GM13976 (cell line): Measurements from ENCODE around the gene SLC38A8.

Source experiments
- DNase-seq: peaks from one replicate; pipeline ENCODE4 v3.0.0; 2012; ENCODE audit warnings: low spot score
- CTCF ChIP-seq: IDR thresholded peaks from 2 replicates; pipeline ENCODE4 v1.5.1; 2012; ENCODE audit warnings: borderline replicate concordance, mild to moderate bottlenecking; ENCODE audit not compliant: insufficient read depth; ENCODE audit errors: extremely low read depth, missing control alignments, control extremely low read depth
- in situ Hi-C: fragments of 300-500 bp; cut with MboI; formaldehyde crosslinking; loops from one replicate; pipeline ENCODE4 v1.12.0; 2022; ENCODE audit warnings: low sequenced_read_pairs, mixed read lengths, inconsistent platforms; ENCODE audit not compliant: unreplicated experiment

The SLC38A8 gene

DNA sequence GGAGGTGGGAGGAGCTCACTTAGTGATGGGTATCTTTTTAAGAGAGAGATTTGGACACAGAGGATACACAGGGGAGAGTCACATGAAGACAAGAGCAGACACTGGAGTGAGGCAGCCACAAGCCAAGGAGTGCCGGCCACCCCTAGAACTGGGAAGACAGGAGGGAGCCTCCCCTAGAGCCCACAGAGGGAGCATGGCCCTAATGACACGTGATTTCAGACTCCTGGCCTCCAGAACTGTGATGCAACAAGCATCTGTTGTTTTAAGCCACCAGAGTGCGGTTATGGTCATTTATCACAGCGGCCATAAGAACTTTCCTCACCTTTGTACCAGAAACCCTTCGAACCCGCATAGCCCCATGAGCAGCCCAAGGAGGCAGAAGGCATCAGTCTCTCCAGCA, 33.3 kb downstream of the SLC38A8 start:
- TF ChIP-seq CTCF: no peak
- DNase-seq: no peak
- in situ Hi-C loops: no loop called here

- in situ Hi-C loops: no loop called here
- TF ChIP-seq CTCF: no peak
- no peak for DNase-seq
Measured at GRCh38 chr16:84007965-84008364, 34.6 kb downstream of the SLC38A8 start.

DNA sequence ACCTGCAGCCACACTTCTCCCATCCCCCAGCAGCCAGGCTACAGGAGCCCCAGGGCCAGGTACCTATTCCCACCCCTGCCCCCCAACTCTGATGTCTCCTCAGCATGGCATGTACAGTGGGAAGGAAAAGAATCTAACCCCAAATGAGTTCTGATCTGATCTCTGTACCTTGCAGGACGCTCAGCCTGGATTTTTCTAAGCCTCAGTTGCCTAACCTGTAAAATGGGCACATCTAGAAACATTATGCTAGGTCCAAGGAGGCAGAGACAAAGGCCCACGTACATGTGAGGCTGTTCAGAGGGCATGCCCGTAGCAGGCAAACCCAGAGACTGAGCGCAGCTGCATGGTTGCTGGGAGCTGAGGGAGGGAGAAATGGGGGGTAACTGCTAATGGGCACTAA, 35.1 kb downstream of the SLC38A8 start:
- no peak for DNase-seq
- in situ Hi-C loops: no loop called here
- no peak for TF ChIP-seq CTCF

DNA sequence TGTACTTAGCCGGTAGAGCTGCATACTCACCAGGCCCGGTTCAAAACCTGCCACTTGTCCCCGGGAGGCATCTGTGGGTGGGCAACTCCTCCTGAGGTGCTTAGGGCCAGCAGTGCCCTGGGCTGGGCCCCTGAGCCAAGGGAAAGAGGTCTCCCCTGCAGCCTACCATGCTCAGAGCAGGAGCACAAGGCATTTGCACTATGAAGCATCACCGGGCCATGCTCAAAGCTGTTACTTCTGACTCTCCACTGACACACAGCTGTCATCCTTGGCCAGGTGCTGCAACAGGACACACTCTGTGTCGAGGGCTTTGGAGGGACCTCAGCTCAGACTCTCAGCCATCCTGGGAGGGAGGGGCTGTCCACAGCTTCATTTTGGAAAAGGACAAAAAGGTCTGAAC, 37.2 kb downstream of the SLC38A8 start:
- TF ChIP-seq CTCF: no peak
- in situ Hi-C loops: no loop called here
- no peak for DNase-seq

GRCh38 chr16:84004442-84004841, 38.2 kb downstream of the SLC38A8 start:
- TF ChIP-seq CTCF: no peak
- in situ Hi-C loops: no loop called here
- no peak for DNase-seq

GRCh38 chr16:84003038-84003437, 39.6 kb downstream of the SLC38A8 start:
- in situ Hi-C loops: no loop called here
- no peak for TF ChIP-seq CTCF
- DNase-seq: no peak

- in situ Hi-C loops: no loop called here
- TF ChIP-seq CTCF: no peak
- no peak for DNase-seq
Measured at GRCh38 chr16:84001726-84002125, 40.9 kb downstream of the SLC38A8 start.
